ENCODE measurements around the gene MEN1.

Gene MEN1

DNA sequence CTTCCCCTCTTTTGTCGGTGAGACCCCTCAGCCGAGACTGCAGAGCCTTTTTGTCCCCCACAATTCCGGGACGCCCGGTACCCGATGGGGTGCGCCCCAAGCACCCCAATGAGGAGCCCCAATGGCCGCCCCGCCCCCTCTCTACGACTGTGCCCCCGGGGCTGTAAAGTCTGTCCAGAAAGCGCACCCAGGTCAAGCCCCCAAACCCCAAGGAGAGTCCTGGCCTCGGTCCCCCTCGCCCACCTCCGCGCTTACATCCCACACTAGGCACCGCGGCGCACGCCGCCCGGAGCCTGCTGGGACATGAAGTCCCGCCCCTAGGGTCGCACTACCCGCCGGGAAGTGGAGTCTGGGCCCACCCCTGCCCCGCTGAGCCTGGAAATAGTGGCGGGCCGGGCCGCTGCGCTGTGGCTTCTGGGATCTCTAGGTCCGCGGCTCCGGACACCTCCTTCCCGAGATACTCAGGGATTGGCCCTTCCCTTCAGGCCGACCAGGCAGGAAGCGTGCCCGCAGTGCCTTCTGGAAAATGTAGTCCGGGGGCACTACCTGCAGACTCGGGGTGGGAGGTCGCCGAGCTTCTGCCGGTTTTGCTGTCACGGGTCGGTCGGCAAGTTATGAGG is at the start of gene MEN1:
TSS of gene MEN1 (minus strand) at position 281 of the 620 bp plus-strand sequence. CDS start 442 bp downstream, outside the sequence.
- peak; percentile 66 to 76 (median 71) for DNase-seq (ENCODE audit: low read depth in 2 of 3, low spot score in 2 of 3)

DNA sequence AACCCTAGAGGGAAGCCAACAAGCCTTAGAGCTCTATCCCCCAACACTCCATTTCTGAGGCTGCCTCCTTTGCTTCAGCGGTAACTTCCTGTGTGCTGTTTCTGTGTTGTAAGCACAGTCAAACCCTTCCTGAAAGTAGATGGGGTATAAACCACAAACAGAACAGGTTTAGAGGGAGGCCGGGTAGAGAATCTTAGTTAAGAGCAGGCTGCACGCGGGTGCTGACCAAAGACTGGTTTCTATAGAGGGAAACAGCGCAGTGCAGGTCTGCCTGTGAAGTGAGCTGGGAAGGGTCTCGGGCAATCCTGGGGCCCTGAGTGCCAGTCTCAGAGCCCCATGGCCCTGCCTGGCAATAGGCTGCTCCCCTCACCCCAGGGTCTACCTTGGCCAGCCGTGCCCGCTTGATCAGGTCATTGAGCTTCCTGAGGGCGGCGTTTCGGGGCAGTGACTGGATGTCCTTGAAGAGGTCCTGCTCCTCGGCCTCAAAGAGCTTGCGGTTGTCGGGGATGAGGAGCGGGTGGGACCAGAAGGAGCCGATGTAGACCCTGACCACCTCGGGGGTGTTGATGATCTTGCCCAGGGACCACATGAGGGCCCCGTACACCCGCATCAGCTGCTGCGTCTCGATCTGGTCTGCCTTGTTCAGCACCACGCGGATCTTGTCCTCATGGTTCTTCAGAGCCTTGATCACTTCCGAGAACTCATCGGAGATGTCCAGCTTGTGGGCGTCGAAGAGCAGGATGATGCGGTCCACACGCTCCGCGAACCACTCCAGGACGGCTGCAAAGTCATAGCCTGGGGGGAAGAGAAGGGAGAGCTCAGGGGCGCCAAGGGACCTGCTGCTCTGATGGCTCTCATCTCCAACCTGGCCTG is 49.4 kb upstream of the MEN1 start:
- peak in 1 of 3 experiments; percentile 54 for DNase-seq (ENCODE audit: low read depth in 2 of 3, low spot score in 2 of 3)

DNA sequence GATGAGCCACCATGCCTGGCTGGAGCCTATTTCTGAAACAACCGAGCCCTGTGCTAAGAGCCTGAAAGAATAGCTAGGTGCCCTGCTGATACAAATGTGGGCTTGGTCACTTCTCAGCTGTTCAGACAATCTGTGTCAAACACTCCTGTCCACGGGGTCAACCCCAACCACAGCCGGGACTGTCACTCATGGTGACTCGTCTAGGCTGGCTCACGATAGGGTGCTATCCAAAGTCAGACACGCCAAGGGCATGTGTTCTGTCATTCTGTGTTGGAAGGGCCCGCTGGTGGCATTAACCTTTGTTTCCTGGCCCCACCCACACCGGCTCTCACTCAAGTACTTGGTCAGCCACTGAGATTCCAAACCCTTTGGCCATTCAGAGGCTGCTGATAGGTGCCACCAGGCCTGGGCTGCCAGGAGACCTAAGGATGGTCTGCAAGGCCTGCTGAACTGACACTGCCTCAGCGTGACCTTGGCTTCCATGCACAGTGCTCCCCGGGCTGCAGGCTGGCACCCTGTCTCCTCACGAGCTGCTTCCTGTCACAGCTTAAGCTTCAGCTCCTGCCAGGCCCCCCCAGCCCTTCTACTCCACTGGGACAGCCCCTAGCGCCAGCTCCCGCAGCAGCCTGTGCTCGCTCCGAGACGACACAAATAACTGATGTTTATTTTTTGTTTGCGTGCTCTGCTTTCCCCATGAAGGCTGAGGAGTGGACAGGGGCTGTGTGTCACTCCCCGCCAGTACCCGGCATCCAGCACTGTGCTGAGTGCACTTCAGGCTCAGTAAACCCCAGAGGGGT is 48.3 kb upstream of the MEN1 start:
- DNase-seq (ENCODE audit: low read depth in 2 of 3, low spot score in 2 of 3) = no peak

DNA sequence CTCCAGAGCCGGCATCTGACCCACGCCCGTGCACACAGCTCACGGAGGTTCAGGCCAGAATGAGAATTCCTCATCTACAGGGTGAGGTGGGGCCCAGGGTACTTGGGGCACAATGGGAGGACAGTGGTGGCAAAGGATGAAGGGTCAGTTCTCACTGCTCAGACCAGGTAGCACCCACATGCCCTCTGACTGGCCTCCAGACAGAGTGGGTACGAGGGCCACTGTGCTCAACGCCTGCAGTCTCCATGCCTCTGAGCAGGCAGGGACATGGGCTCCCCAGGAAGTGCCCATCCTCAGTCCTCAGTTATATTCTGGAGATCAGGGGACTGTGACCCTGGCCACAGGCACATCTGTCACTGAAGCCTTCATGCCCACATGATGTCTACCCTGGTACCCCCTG is 47.1 kb upstream of the MEN1 start:
- DNase-seq (ENCODE audit: low read depth in 2 of 3, low spot score in 2 of 3) = no peak

DNA sequence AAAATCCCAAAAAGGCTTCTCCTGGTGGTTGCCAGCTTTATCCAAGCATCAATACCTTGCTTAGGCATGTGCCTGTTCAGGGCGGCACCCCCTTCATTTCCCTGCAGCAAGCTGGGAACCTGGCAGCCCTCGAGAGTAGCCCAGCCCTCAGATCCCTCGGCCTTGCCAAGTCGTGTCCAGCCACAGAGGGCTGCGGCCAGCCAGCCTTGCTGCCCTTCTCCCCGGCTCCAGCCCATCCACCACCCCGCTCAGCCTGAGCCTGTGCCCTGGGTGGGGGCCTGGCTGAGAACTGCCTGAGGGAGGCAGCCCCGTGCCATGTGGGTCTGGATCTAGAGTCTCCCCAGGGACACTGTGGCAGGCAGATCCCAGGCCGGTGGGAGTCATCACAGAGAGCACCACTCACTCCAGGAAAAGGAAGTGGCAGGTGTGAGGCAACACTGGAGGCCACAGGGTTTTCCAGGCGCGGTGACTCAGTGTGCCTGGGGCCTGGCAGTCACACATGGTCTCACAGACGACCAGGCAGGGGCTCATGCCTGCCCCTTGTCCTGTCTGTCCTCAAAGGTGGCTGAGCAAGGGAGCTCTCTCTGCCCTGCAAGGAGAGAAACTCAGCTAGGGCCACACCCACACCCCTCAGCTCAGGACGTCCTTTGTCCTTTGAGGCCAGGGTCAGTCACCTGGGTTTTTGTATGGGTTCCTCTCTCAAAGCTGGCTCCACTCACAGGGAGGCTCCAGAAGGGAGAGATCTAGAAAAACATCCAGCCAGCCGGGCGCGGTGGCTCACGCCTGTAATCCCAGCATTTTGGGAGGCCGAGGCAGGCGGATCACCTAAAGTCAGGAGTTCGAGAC is 46.3 kb upstream of the MEN1 start:
- DNase-seq (ENCODE audit: low read depth in 2 of 3, low spot score in 2 of 3) = peak in 1 of 3 experiments; percentile 53

DNA sequence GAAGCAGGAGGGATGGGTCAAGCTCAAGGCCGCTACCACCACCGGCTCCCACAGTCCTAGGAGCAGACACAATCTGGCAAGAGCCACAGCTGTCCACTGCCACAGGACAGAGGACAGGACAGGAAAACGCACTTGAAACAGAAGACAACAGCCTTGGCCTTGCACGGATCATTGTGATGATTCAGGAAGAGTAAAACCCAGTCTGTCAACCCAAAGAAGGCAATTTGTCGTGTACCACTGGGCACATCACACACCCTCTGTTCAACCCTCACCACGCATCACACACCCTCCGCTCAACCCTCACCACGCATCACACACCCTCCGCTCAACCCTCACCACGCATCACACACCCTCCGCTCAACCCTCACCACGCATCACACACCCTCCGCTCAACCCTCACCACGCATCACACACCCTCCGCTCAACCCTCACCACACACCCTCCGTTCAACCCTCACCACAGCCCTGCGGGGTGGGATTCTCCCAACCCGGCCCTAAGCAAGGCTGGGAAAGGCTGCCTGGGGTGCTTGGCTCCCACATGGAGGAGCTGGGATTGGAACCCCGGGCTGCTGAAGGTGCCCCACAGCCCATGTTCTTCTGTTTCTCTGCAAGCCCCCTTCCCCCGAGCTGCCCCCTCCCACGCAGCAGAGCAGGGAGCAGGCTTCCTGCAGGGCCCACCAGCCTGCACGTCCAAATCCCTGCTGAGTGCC is 45.4 kb upstream of the MEN1 start:
- no peak for DNase-seq (ENCODE audit: low read depth in 2 of 3, low spot score in 2 of 3)

DNA sequence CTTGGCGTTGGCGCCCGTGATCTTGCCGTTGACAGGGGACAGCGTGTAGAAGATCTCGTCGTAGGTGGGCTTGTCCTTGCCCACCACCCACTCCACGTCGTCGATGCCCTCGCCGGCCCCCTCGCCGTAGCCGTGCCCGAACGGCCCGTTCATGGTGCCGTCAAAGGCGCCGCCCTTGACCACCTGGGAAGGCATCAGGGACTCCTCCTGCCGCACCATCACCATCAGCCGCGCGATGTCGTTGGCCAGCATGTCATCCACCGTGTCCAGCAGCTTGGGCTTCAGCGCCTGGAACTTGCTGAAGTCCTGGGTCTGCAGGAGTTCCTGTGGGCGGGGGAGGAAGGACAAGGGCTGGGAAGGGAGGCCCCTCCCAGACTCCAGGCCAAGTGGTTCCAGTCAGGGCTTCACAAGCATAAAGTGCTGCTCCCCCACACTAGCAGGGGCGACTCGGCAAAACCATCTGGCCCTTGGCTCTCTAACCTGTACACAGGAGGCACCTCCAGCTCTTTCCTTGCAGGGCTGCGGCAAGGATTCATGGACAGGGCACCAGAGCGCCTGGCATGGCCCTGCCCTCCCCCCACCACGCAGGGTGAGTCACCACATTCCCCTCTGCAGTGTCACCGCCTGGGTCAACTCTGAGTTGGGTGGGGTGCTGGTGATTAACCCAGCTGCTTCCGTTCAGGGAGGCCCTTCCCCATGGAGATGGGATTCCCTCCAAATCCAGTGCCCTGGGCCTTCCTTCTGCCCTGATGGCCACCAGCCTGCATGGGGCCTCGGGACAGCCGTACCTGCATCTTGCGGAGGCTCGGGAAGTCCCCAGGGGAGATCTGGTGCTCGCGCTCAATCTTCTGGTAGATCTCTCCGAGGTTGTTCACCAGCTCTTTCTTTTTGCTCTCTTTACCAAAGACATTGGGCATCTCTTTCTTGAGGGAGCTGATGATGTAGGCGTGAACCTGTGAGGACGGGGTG is 44.5 kb upstream of the MEN1 start:
- DNase-seq (ENCODE audit: low read depth in 2 of 3, low spot score in 2 of 3) = no peak

DNA sequence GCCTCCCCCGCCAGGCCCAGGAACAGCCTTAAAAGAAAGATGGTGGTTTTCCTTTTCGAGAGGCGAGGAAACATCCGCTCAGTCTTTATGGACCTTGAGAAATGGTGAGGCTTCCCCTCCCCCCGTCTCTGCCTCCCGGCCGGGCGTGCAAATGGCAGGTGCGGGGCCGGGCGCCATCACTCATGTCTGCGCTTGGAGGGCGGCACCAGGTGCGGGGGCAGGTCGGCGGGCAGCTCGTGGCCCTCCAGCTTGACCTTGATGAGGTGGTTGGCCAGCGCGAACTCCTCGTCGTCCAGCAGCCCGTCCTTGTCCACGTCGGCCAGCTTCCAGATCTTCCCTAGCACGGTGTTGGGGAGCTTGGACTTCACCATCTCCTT is 43.8 kb upstream of the MEN1 start:
- no peak for DNase-seq (ENCODE audit: low read depth in 2 of 3, low spot score in 2 of 3)

DNA sequence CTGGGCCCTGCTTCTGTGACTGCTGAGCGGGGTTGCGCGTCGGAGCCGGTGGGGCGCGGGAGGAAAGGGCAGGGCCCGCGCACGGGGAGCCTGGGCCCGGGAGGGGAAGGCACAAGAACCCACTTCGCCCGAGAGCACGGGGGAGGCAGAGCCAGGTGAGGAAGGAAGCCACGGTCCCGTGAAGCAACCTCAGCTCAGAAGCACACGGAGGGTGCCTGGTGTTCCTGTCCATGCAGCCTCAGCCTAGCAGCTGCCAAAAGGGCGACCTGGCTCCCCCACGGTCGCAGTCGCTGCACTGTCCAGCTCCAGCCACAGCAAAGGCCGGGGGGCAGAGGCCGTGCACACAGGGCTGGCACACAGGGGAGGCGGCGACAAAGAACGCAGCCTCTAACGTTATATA is 43.4 kb upstream of the MEN1 start:
- no peak for DNase-seq (ENCODE audit: low read depth in 2 of 3, low spot score in 2 of 3)

DNA sequence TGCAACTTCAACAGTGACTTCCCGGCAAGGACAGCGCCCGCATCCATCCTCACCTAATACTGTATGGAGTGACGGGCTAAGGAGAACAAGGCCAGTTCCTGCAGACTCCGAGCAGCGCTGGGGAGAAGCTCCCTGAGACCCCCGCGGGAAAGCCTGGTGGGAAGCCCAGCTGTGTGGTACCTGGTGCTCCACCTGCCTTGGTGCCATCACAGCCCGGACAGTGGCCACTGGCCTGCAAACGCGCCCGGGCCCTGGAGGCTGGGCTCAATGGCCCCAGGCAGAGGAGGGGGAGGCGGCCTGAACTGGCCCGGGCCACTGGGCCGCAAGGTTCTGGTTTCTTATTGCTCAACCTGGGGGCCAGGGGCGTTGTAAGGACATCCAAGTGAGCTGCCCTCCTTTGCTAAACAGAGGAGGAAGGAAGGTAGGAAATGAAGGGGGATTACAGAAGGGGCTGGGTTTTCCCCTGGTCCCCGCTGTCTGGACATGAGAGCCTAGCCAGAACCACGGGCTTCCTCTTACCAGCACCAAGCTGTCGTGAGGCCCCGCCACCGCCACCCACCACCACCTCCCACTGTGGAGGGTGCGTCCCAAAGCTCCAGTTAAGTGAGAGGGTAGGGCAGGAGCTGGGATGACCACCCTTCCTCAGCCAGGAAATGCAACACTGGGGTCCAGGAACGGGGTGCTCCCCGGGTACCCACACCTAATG is 42.6 kb upstream of the MEN1 start:
- DNase-seq (ENCODE audit: low read depth in 2 of 3, low spot score in 2 of 3) = no peak

DNA sequence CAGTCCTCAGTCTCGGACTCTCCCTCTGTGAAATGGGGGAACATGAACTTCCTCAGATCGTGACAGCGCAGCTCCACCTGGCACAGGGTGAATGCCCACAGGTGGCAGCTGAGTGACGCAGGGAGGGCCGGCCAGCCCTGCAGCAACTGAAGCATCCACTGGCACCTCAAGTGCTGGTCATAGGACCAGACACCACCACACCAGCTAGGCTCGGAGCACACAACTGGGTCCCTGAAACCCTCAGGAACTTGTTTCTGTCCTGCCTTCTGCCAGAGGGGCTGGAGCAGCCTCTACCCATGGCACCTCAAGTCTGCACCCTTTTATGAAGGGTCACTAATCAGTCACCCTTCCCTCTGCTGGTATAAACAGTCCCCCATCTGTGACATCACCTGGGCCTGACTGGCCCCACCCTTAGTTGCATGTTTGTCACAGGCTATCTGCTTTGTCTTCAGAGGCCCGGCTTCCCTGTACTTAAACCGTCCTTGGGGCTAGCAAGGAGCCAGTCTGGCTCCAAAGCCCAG is 41.5 kb upstream of the MEN1 start:
- DNase-seq (ENCODE audit: low read depth in 2 of 3, low spot score in 2 of 3) = no peak

DNA sequence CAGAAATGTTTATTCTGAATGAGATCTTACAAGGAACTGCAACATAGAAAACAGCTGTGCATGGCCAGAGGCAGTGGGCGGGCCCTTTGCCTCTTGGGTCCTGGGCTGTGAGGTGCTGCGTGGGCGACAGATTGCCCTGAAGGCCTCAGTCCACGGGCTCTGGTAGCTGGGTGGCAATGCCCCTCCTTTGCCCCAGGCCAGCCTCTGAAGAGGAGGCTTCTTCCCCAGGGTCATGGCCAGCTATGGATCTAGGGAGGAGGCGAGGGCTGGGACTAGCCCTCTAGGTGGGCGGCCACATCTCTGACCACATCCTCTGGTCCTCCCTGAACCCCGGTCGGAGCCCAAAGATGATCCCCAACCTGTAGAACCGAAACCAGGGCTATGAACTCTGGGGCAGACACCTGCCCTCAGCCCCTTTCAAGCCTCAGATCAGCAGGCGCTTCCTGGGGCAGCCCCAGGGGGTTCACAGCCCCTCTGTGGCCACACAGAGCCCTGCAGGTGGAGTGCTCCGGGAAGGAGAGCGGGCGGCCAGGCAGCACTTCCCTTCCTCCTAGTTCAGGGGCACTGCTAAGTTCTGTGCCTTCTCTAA is 40.7 kb upstream of the MEN1 start:
- peak in 1 of 3 experiments; percentile 57 for DNase-seq (ENCODE audit: low read depth in 2 of 3, low spot score in 2 of 3)

DNA sequence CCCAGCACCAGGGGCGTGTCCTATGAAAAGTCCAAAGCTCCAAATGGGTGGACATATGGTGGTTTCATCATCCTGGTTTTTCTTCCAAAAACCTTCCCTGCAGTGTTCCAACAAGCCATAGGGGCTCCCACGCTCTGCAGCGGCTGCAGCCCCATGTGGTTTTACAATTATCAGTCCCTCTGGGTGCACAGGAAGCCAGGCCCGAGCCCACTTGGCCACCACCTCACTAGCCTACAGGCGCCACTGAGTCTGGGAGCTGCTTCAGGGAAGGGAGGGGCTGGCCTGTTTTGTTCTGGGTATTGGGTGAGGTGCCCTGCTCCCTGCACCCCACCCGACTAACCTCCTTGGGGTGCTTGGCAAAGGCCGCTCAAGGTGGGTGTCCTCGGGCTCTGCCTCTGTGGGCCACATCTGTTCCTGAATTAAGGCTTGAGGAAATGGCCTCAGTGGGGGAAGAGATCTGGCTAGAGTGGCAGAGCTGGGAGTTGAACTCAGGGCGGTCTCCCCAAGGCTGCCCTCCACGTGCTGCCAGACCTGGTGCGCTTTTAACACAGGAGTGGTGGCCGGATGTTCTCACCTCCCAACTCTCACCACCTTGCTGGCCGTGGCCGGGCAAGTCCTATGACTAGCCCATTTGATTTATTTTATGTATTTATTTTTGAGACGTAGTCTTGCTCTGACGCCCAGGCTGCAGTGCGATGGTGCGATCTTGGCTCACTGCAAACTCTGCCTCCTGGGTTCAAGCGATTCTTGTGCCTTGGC is 39.4 kb upstream of the MEN1 start:
- no peak for DNase-seq (ENCODE audit: low read depth in 2 of 3, low spot score in 2 of 3)

DNA sequence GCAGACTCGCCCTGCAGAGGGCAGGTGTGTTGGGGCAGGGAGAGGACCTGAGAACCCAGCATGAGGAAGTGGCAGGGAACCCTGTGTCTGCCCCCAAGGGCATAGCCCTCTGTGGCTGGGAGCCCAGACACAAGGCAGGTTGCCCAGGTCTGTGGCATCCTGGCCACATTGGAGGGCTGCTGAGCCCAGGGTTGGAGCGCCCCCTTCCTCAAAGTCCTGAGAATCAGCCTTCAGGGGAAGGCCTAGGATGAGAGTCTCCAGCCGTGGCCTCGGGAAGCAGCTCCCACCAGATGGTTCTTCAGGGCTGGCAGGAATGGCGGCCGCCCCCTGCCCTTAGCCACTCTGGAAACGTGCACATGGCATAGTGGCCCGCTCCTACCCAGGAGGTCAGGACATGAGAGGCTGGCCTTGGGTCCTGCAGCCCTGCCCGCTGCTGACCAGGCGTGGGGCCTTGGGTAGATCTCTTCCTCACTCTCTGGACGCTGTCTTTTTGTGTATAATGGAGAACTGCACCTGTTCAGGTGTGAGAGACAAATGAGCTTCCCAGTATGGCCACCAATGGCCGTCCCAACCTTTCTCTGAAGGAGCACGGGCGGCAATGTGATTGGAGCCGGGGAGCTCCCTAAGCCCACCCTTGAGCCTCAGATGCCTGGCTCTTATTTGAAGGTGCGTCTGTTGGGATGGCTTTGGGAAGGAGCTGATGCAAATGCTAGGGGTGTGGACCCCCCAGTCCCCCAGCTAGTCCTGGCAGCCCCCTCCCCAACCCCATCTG is 38.7 kb upstream of the MEN1 start:
- no peak for DNase-seq (ENCODE audit: low read depth in 2 of 3, low spot score in 2 of 3)

DNA sequence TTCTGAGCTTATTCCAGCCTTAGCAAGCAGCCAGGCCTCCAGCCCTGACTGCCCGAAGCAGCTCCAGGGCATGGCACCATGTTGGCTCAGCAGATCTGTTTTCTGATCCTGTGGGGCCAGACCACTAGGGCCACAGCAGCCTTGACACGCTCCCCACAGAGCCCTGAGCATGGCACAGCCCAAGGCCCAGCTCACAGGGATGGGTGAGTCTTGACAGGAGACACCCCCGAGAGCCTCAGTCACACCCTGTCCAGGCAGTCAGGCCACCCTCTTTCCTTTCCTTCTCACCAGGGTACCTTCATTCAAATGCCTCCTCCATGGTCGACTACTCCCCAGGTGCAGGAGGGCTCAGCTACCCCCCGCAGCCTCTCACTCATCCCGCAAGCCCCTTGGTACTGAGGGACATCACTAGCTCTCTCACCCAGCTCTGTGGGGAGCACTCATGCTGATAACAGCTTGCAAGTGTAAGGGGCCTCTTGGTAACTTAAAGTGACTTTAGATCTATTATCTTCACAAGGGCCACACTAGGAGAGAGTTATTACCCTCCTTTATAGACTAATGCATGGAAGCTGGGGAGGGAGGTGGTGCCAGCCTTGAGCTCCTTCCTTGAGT is 38.0 kb upstream of the MEN1 start:
- DNase-seq (ENCODE audit: low read depth in 2 of 3, low spot score in 2 of 3) = no peak
